DMS114 treated with DMSO at 0.1 percent for 48 hours (cell line): ENCODE results near the gene CTBP1.
"Not testable (repeated sequence)": the region's sequence is repeated elsewhere in the genome, so short reads cannot be mapped to it uniquely, and the experiment has no call there.

Source experiments
- DNase-seq: peaks from one replicate; lab custom pipeline; 2025; ENCODE audit not compliant: unreplicated experiment; lab: John Stamatoyannopoulos, UW

CTBP1 gene

GRCh38 chr4:1239141-1239949, 9.6 kb downstream of the CTBP1 start:
- DNase-seq: no peak

DNA sequence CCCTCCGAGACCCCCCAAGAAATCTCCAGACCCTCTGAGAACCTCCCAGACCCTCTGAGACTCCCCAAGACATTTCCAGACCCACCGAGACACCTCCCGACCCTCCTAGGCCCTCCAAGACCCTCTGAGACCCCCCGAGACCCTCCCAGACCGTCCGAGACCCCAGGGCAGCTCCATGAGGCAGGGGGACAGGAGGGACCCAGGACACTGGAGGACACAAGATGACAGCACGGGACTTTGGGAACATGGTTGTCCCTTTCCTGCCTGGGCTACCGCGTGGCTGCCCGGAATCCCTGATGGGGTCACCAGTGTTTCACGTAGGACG, 10.3 kb downstream of the CTBP1 start:
- no peak for DNase-seq

- DNase-seq: no peak
Measured at GRCh38 chr4:1237981-1238675, 10.8 kb downstream of the CTBP1 start.

DNA sequence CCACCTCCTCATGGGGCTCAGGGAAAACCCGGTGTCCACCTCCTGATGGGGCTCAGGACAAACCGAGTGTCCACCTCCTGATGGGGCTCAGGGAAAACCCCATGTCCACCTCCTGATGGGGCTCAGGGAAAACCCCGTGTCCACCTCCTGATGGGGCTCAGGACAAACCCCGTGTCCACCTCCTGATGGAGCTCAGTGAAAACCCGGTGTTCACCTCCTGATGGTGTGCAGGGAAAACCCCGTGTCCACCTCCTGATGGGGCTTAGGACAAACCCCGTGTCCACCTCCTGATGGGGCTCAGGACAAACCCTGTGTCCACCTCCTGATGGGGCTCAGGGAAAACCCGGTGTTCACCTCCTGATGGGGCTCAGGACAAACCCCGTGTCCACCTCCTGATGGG, 11.7 kb downstream of the CTBP1 start:
- DNase-seq: not testable (repeated sequence)

GRCh38 chr4:1236836-1237235, 12.1 kb downstream of the CTBP1 start:
- not testable (repeated sequence) for DNase-seq

GRCh38 chr4:1236103-1236641, 12.8 kb downstream of the CTBP1 start:
- DNase-seq: no peak

GRCh38 chr4:1235381-1236102, 13.4 kb downstream of the CTBP1 start:
- DNase-seq: no peak

DNA sequence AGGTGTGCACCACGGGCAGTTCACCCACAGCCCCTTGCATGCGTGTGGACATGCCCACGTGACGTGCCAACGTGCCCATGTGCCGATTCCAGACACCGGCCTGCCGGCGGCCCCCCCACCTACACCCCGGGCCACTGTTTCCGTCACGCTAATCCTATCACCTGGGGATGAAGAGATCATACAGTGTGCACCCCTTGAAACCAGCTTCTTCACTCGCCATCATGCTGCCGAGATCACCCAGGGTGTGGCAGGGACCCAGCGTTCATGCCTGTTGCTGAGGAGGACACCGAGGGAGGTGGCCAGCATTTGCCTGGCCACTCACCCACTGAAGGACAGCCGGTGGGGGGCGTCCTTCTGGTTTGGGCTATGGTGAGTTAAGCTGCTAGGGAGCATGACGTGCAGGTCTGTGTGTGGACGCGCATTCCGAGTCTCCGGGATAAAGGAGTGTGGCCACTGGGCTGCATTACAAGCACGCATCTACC, 14.1 kb downstream of the CTBP1 start:
- no peak for DNase-seq

DNA sequence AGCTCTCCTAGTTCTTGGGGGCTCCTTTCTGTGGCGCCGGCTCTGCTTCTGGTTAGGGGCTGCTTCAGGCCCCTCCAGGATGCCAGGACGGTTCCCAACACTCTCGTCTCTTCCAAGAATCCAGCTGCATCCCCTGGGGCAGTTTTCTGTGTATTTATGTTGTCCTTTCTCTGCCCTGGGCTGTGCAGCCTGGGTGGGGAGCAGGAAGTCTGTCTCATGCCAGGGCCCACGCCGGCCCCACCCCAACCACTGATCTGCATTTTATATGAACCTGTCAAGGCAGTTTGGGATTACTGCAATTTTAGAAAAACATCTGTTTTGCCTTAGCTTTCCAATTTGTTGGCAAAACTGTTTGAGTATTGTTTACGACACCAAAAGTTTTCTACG, 14.6 kb downstream of the CTBP1 start:
- no peak for DNase-seq

- DNase-seq: no peak
Measured at GRCh38 chr4:1233641-1234308, 15.2 kb downstream of the CTBP1 start.

DNA sequence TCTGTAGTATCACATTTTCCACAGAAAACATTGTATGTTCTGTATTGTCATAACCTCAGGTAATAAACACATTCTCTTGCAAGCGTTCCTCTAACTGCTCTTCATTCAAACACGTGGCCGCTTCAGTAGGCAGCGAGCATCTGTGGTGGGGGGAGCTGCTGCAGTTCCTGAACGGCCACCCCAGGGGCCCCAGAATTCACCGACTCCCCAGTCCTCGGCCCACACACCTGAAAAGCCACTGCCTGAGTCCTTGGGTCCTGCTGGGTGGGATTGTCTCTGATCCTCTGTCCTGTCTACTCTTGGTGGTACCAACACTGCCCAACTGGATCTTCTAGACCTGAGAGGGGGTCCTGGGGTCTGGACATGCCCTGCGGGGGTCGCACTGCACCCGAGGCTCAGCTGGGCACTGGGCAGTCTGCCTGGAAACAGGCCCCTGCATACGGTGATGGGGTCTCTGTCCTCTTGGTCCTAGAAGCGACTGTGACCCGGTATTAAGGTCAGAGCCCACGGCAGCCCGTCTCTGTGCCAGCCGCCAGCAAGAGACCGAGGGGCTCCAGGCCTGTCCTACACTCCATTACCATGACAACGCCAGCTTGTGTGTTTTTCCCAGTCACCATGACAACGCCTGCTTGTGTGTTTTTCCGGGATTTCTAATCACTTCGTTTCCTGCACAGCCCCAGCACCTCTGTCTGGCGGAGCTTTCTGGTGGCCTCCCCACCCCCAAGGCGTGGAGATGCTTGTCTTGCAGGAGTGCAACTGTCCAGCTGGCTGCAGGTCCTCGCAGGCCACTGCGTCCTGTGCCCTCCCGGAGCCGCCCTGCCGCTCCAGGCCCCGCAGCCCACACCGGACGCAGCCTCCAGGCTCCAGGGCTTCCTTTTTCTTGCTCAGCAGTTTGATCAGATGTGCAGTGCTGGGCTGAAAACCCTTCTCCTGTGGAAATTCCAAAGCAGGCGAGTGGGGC, 16.0 kb downstream of the CTBP1 start:
- DNase-seq: no peak

DNA sequence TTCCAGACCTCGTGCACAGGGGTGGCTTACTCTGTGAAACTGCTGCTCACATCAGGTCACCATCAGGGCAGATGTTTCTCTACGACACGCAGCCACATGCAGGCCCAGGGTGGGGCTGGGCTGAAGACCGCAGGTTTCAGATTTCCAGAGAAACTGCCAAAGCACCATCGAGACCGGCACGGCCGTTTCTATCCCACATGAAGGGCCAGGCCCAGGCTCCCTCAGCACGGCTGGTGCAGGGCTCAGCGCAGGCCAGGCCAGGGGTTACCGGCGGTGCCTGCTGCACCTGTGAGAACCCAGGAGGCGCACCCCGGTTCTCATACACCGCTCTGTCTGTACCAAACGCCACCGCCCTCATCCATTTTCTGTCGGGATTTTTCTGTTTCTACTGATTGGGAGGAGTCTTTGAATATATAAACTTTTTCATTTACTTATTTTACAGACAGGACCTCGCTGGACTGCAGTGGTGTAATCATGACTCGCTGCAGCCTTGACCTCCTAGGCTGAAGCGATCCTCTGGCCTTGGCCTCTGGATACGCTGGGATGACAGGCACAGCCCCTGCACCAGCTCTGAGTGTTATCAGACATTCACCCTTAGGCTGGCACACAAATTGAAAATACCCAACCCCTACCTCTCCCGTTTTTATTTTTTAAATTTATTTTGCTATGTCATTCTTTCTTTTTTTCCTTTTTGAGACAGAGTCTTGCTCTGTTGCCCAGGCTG, 17.1 kb downstream of the CTBP1 start:
- DNase-seq: no peak

GRCh38 chr4:1230971-1231636, 17.8 kb downstream of the CTBP1 start:
- no peak for DNase-seq

DNA sequence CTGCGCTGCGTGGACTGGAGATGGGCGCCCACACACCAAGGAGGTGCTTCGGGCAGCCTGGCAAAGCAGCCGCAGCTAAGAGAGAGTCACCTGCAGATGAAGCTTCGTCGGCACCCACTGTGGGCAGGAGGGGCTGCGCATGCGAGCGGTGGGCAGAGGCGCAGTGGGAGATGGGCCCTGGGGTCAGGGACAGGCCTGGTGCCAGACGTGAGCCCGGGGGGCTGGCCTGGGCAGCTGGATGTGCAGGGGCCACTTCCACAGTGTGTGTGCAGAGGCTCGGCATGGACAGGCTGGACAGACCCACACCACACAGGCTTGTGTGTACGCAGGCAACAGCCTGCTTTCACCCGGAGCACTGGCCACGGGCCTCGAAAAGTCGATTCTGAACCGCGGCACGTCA, 18.6 kb downstream of the CTBP1 start:
- no peak for DNase-seq

DNA sequence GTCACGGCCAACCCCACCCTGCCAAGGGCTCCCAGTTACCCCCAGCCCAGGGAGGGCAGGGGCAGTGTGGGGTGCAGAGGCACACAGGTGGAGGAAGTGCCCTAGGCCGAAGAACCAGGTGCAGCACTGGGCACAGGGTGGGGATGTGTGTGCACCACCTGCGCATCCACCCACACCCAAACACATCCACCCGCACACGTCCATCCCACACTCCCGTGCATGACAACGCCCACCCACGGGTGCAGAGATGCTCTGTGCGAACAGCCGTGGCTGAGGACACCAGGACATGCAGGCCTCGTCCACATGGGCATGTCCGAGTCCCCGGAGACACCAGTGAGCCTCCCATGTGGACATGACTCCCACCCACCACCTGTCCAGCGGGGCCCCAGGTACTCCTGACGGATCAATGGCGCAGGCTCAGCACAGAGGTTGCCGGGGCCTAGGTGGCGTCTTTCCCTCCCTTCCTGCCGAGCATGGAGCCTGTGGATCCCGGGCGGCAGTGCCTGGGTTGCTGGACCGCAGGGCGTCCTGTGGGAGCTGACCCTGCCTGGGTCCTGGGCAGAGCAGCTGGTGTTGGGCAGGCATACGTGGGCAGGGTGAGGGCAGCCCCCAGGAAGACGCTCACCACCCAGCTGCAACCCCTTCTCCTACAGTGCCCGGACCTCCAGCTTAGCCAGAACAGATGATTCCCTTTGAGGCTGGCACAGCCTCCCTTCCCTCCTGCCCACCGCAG, 19.6 kb downstream of the CTBP1 start:
- DNase-seq: no peak

- DNase-seq: no peak
Measured at GRCh38 chr4:1227816-1228215, 21.1 kb downstream of the CTBP1 start.

GRCh38 chr4:1226598-1226997, 22.3 kb downstream of the CTBP1 start:
- DNase-seq: no peak

- no peak for DNase-seq
Measured at GRCh38 chr4:1226144-1226481, 22.8 kb downstream of the CTBP1 start.
